ENCODE measurements around the gene SLC22A6. TPM values are rescaled to one million over a fixed set of nuclear protein-coding genes. Genes with fewer than 3 reads are reported as not detected.
A peak's percentile ranks its signal among the peaks of the same experiment; 100 is the strongest.

Gene SLC22A6
- polyA plus RNA-seq, 1 donor (not counting 4 experiments of a cell fraction or from before 2014, with no cell fraction given), result not detected

DNA sequence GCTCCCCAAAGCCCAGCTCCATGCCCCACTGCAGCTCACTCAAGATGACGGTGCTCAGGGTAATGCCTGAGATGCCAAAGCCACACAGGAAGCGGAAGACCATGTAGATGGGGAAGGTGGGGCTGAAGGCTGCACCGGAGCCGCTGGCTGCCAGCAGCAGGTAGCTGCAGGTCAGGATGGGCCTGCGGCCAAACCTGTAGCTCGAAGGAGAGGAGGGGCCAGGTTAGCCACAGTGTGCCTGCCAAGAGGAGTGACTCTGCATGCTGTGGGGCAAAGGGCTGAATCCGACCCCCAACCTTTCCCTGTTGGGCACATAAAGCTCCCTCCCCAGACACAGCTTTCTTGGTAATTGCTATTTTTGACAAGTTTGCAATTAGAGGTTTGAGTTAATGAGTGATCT is 14.9 kb upstream of the SLC22A6 start:
- Histone ChIP-seq H3K79me2 (ENCODE audit: control insufficient read depth, insufficient read depth, low read length) (no peaks in the 10 kb centered on the region), H3K9me3 (ENCODE audit: control insufficient read depth, low read depth, low read length) (no peaks in the 10 kb centered on the region), H3K27me3 (ENCODE audit: control insufficient read depth, extremely low read depth, insufficient read depth, low read length) (no peaks in the 10 kb centered on the region), H3K4me3 (ENCODE audit: control insufficient read depth in 2 of 3, extremely low read depth in 1 of 3, insufficient read depth in 2 of 3, low read depth in 1 of 3, low read length in 3 of 3) (no peak overlapping the region), H3K9ac (ENCODE audit: control insufficient read depth, extremely low read depth, insufficient read depth, low read length) (no peak overlapping the region), H3K4me2 (ENCODE audit: control insufficient read depth, extremely low read depth, insufficient read depth, low read depth, low read length) (peak overlapping the region; percentile 19), H3K9me1 (ENCODE audit: control insufficient read depth, extremely low read depth, insufficient read depth, low read length) (no peaks in the 10 kb centered on the region), H3K4me1 (ENCODE audit: control insufficient read depth, extremely low read depth, insufficient read depth, low read length) (peaks cover 8% of the 10 kb centered on the region), H2AFZ (ENCODE audit: control insufficient read depth, low read length) (peak overlapping the region; percentile 72), H4K20me1 (ENCODE audit: control insufficient read depth, extremely low read depth, insufficient read depth, low read length) (no peaks in the 10 kb centered on the region), H3K27ac (ENCODE audit: control insufficient read depth, insufficient read depth, low read length) (no peak overlapping the region), H3K36me3 (ENCODE audit: control insufficient read depth in 2 of 2, extremely low read depth in 1 of 2, insufficient read depth in 2 of 2, low read length in 2 of 2) (no peaks in the 10 kb centered on the region)
- TF ChIP-seq EZH2 (IDR thresholded peaks at IDR 0.05; ENCODE audit: low read length), result no peak
- TF ChIP-seq, protein P1, sequence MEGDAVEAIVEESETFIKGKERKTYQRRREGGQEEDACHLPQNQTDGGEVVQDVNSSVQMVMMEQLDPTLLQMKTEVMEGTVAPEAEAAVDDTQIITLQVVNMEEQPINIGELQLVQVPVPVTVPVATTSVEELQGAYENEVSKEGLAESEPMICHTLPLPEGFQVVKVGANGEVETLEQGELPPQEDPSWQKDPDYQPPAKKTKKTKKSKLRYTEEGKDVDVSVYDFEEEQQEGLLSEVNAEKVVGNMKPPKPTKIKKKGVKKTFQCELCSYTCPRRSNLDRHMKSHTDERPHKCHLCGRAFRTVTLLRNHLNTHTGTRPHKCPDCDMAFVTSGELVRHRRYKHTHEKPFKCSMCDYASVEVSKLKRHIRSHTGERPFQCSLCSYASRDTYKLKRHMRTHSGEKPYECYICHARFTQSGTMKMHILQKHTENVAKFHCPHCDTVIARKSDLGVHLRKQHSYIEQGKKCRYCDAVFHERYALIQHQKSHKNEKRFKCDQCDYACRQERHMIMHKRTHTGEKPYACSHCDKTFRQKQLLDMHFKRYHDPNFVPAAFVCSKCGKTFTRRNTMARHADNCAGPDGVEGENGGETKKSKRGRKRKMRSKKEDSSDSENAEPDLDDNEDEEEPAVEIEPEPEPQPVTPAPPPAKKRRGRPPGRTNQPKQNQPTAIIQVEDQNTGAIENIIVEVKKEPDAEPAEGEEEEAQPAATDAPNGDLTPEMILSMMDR (optimal IDR thresholded peaks at IDR 0.05 in 1 of 3, IDR thresholded peaks at IDR 0.05 in 1 of 3, conservative IDR thresholded peaks at IDR 0.05 in 1 of 3; ENCODE audit: extremely low read depth in 1 of 3, insufficient read depth in 2 of 3, low read length in 3 of 3), result no peak
- dilution Hi-C loops (cut with MboI; ENCODE audit: extremely low pct_ligation_motif_present, low sequenced_read_pairs), result loop anchor here (10.0 kb wide), 1 partner anchor 105 kb away; no protein-coding TSS in a partner anchor
- DNase-seq (ENCODE audit: low read depth, low spot score), result no peak
- peak; percentile 52 for FAIRE-seq

DNA sequence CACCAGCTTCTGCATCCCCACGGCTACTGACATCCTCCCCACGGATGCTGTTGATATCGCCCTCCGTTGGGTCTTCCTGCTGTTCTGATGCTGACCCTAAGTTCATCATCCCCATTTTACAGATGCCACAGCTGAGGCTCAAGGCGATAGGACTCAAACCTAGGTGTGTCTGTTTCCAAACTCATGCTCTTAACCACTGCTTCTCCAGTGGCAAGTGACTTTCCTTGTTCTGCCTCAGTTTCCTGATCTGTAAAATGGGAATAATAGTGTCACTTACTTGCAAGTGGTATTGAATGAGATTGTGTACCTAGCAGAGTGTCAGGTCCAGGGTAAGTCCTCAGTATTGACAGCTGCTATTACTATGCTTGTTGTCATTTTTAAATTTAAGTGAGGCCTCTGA is 14.4 kb upstream of the SLC22A6 start:
- Histone ChIP-seq H3K4me2 (ENCODE audit: control insufficient read depth, extremely low read depth, insufficient read depth, low read depth, low read length) (peak overlapping the region; percentile 19), H4K20me1 (ENCODE audit: control insufficient read depth, extremely low read depth, insufficient read depth, low read length) (no peaks in the 10 kb centered on the region), H3K27me3 (ENCODE audit: control insufficient read depth, extremely low read depth, insufficient read depth, low read length) (no peaks in the 10 kb centered on the region), H2AFZ (ENCODE audit: control insufficient read depth, low read length) (peak overlapping the region; percentile 72), H3K9me3 (ENCODE audit: control insufficient read depth, low read depth, low read length) (no peaks in the 10 kb centered on the region), H3K9me1 (ENCODE audit: control insufficient read depth, extremely low read depth, insufficient read depth, low read length) (no peaks in the 10 kb centered on the region), H3K36me3 (ENCODE audit: control insufficient read depth in 2 of 2, extremely low read depth in 1 of 2, insufficient read depth in 2 of 2, low read length in 2 of 2) (no peaks in the 10 kb centered on the region), H3K9ac (ENCODE audit: control insufficient read depth, extremely low read depth, insufficient read depth, low read length) (no peak overlapping the region), H3K4me3 (ENCODE audit: control insufficient read depth in 2 of 3, extremely low read depth in 1 of 3, insufficient read depth in 2 of 3, low read depth in 1 of 3, low read length in 3 of 3) (no peak overlapping the region), H3K27ac (ENCODE audit: control insufficient read depth, insufficient read depth, low read length) (no peak overlapping the region), H3K79me2 (ENCODE audit: control insufficient read depth, insufficient read depth, low read length) (no peaks in the 10 kb centered on the region), H3K4me1 (ENCODE audit: control insufficient read depth, extremely low read depth, insufficient read depth, low read length) (peaks cover 8% of the 10 kb centered on the region)
- DNase-seq (ENCODE audit: low read depth, low spot score) (no peak), FAIRE-seq (no peak)
- TF ChIP-seq, protein P1 (optimal IDR thresholded peaks at IDR 0.05 in 1 of 3, IDR thresholded peaks at IDR 0.05 in 1 of 3, conservative IDR thresholded peaks at IDR 0.05 in 1 of 3; ENCODE audit: extremely low read depth in 1 of 3, insufficient read depth in 2 of 3, low read length in 3 of 3), result no peak
- no peak for TF ChIP-seq EZH2 (IDR thresholded peaks at IDR 0.05; ENCODE audit: low read length)
- dilution Hi-C loops (cut with MboI; ENCODE audit: extremely low pct_ligation_motif_present, low sequenced_read_pairs), result no loop called here

Data from keratinocyte (primary cell).